GM23248 (cell line): ENCODE measurements around the gene TRAF3.

Source experiments
- EZH2 ChIP-seq: fragments of 200-600 bp; sonication (generic); IDR thresholded peaks from 2 replicates; pipeline ENCODE4 v1.6.1; 2018; ENCODE audit warnings: antibody characterized with exemption, mild to moderate bottlenecking; ENCODE audit not compliant: insufficient read depth, poor library complexity, severe bottlenecking
- EZH2phosphoT487 ChIP-seq: fragments of 200-600 bp; sonication (generic); IDR thresholded peaks from 2 replicates; pipeline ENCODE4 v1.6.1; 2018; ENCODE audit warnings: antibody characterized with exemption, moderate library complexity, mild to moderate bottlenecking, low read depth; ENCODE audit not compliant: insufficient read depth

DNA sequence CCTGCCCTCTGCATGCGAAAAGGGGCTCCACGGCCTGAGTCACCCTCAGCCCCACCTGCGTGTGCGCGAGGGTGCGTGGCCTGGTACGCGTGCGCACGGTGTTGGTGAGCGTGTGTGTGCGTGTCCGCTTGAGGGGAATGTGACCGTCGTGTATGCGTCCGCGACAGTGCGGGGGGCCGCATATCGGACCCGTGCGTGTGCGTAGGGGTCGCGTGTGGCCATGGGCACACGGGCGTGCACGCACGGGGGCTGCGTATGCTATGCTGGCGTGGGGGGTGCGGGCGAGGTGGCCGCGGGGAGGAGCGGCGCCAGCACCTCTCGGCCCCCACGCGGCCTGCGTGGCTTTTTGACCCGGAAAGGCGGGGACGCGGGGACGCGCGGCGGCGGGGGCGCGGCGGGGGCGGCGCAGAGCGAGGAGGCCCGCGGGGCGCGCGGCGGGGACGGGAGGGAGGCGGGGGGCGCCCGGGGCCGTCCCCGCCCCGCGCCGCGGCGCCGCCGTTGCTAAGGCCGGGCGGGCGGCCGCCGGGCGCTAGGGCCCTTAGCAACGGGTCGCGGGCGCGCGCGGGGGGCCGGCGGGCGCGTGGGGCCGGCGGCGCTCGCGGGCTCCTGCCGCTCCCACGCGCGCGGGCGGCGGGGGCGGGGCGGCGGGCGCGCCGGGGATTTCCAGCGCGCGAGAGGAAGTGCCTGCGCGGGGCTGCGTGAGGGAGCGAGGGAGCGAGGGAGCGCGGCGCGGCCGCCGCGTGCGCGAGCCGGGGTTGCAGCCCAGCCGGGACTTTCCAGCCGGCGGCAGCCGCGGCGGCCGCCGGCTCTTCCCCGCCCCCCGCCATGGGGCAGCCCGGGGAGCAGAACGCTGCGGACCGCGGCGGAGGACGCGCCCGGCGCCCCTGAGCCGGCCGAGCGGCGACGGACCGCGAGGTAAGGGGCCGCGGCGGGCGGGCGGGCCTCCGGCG, at the start of gene TRAF3:
- TF ChIP-seq EZH2 = no peak
- no peak for TF ChIP-seq EZH2phosphoT487
